HG02759 (cell line): ENCODE measurements around the gene PLSCR1.
A peak's percentile ranks its signal among the peaks of the same experiment; 100 is the strongest.
"Not testable (repeated sequence)": the region's sequence is repeated elsewhere in the genome, so short reads cannot be mapped to it uniquely, and the experiment has no call there.

ENCODE experiments used
- ATAC-seq: cut with Tn5 transposase; IDR thresholded peaks from one replicate; pipeline ENCODE4 v1.9.1; 2021; ENCODE audit warnings: mild to moderate bottlenecking, moderate library complexity; ENCODE audit not compliant: unreplicated experiment

Gene PLSCR1

DNA sequence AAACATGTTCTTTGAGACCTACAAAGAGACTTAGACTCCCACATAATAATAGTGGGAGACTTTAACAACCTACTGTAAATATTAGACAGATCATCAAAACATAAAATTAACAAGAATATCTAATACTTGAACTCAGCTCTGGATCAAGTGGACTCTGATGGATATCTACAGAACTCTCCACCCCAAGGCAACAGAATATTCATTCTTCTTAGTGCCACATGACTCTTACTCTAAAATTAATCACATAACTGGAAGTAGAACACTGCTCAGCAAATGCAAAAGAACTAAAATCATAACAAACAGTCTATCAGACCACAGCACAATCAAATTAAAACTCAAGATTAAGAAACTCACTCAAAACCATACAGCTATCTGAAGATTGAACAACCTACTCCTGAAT is 59.1 kb downstream of the PLSCR1 start:
- no peak for ATAC-seq

DNA sequence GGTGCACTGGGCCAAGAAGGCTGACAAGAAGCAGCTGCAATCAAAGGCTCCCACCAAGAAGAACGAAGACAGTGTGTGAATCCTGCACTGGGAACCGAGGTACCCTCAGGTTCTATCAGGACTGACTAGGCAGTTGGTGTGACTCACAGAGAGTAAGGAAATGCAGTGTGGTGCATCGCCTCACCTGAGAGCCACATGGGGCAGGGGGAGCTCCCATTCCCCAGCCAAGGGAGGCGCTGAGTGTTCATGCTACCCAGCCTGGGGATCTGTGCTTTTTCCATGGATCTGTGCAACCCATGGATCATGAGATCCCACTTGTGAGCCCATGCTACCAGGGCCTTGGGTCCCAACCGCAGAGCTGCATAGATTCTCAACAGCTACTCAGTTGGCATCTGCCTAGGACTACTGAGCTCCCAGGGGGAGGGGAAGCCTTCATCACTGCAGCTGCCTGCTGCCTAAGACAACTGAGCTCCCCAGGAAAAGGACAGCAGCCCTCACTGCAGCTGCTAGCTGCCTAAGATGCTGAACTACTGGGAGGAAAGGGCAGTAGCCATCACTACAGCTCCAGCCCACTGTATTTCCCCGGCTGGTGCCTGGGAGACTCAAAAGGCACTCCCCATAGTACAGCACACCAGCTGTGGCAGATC is 68.2 kb downstream of the PLSCR1 start:
- ATAC-seq, result no peak

DNA sequence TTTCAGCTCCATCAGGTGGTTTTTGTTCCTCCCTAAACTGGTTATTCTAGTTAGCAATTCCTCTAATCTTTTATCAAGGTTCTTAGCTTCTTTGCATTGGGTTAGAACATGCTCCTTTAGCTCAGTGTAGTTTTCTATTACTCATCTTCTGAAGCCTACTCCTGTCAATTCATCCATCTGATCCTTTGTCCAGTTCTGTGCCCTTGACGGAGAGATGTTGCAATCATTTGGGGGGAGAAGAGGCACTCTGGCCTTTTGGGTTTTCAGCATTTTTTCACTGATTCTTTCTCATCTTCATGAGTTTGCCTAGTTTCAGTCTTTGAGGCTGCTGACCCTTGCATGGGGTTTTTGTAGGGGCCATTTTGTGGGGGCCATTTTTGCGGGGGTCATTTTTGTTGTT is 69.4 kb downstream of the PLSCR1 start:
- not testable (repeated sequence) for ATAC-seq

DNA sequence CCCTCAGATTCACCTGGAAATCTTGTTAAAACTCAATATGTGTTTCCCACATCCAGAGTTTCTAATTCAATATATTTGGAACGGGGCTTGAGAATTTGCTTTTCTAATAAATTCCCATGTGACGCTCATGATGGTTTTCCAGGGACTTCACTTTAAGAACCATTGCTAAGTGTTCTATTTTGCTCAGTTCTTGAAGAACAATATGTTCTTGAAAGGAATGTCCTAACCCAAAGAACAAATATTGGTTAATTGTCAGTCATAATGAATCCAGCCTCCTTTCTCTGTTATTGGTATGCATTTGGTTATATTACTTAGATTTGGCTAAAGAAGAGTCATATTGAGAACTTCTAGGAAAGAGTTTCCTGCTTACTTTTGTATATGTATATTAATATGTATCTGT is 70.7 kb downstream of the PLSCR1 start:
- no peak for ATAC-seq

DNA sequence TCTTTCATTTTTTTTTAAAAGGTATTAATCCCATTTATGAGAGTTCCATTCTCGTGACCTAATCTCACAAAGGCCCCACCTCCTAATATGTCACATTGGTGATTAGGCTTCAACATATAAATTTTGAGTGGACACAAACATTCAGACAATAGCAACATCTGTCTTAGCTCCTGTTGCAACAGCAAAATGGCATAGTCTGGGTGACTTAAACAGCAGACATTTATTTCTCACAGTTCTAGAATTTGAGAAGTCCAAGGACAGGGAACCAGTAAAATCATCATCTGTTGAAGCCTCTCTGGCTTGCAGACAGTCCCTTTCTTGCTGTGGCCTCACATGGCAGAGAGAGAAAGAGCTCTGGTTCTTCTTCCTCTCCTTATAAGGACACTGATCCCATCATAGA is 71.8 kb downstream of the PLSCR1 start:
- no peak for ATAC-seq

DNA sequence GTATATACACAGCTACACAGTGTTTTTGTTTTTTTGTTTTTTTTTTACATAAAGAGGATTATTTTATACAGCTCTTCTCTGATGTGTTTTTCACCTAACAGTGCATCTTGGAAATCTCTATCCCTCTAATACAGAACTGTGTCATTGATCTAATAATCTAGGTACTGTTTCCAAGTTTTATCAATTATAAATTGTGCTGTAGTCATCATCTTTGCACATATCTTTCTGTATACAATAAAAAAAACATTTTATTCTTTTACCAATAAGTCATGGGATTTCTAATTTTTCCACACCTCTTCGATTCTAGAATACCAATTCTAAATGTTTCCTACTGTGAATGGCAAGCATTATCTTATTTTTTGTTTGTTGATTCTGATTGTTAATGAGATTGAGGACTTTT is 73.4 kb downstream of the PLSCR1 start:
- no peak for ATAC-seq

DNA sequence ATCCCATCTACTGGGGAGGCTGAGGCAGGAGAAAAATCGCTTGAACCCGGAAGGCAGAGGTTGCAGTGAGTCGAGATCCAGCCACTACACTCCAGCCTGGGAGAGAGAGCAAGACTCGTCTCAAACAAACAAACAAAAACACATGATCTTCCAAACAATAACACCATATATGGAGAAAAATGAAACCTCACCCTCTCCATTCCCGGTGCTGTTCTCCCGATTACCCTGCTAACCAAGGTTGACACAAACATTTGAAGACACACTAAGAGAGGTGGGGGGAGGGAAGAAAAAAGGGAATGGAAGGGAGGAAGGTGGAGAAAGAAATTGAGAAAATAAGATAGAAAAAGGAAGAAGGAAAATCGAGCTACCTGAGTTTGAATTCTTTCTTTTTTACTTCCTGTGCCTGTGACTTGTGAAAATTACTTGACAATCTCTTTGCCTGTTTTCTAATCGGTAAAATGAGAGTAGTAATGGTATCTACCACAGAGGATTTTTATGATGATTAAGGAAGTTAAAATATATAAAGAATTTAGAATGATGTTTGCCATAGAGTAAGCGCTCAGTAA is 73.9 kb downstream of the PLSCR1 start:
- ATAC-seq, result no peak

DNA sequence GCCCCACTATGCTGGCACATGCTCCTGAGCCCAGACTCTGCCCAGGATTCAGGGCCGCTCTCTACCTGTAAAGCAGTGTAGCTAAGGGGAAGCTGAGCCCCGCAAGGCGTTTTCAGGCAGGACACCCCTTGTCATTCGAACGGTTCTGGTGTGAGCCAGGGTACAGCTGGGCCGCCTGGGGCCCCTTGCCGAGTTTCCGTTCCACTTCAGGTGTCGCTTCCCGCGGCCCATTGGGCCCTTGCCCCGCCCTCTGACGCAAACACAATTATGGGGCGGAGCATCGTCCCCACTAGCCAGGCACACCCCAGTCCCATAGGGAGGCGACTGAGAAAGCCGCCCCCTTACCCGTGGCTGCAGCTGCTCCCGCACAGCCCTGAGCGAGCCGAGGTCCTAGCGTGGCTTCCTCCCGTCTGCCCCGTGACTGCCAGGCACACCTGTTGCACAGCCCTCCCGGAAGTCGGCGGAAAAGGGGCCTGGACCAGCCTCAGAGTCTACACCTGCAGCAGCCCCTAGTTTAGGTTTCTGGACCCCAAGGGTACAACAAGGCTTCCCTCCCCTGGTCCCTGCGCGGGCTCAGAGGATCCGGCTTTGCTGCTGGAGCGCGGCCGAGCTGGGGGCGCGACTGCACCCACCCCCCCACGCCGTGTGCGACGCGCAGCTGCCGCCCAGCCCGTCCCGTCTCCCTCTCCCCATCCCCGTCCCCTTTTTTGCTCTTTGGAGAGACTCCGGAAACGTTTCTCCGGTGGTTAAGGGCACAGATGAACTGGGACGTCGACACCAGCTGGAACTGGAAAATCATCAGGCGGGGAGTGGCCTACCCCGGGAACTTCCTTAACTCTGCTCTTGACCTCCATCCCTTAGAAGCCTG is 75.0 kb downstream of the PLSCR1 start, which contains the start of gene PLSCR2:
TSS of gene PLSCR2 (minus strand) at position 412 of the 868 bp plus-strand sequence. CDS start 9,657 bp downstream, outside the sequence.
- peak; percentile 96 for ATAC-seq

DNA sequence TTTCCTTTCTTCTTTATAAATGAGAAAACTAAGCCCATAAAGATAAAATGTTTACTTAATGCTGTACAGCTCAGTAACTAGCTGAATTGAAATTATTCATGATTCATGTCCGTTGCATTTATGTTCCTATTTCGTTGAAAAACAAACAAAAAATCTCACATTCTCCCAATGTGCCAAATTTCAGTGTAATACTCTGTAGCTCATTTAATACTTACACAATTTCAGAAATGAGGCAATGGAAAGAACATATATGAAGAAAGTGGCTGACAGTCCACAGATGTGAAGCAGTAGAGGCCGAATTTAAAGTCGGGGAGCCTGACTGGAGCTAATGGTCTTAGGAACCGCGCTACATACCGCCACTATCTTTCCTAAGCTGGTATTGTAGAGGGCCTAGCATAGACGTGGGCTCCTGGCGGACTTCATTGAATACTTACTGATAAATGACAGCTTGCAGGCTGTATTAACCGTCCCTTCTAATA is 75.7 kb downstream of the PLSCR1 start:
- ATAC-seq, result no peak

DNA sequence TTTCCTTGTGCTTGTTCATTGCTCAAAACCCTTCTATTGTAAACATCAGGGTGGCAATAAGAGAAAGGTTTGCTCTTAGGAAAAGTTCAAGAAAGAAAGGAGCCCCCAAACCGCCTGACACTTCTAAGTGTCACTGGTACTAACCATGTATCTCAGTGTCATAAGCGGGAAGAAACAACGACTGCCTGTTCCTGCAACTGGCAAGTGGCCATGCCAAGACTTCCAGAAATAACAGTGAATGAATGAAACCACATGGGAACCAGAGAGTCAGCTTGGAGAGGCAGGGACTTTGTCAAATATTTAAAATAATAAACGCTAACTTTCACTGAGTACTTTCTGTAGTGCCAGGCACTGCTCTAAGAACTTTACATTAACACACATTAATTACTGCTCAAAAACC is 76.2 kb downstream of the PLSCR1 start:
- no peak for ATAC-seq

DNA sequence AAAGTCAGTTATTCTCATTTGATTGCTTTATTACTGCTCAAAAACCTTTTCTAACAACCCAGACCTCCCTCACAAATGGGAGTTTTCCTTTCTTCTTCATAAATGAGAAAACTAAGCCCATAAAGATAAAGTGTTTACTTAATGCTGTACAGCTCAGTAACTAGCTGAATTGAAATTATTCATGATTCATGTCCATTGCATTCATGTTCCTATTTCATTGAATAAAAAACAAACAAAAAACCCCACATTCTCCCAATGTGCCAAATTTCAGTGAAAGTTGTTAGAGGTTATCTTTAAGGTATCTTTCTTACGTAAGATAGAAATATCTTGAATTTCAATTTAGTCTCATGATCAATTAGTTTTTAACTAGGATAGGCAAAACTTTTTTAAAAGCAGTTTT is 77.8 kb downstream of the PLSCR1 start:
- no peak for ATAC-seq

DNA sequence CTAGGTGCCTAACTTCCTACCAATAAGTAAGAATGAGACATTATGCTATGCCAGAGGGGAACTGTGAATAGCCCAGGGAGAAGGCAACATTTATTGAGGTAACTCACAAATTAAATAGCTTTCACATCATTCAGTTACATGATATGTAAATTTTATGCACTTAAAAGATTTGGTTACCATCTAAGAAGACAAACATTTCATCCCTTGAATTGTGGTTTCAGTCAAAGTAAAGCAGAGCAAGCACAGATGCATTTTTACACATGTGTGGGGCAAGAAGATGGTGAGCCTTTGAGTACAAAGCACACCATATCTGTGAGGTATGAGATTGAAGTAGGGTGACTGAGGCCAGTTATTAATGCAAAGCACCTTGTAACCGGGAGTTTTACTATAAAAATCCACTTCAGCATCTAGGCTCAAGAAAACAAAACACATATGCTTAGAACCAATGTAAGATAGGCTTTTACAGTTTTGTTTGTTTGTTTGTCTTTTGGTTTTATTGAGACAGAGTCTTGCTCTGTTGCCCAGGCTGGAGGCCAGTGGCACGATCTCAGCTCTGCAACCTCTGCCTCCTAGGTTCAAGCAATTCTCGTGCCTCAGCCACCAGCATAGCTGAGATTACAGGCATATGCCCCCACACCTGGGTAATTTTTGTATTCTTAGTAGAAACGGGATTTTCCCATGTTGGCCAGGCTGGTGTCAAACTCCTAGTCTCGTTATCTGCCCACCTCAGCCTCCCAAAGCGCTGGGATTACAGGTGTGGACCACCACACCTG is 78.5 kb downstream of the PLSCR1 start:
- no peak for ATAC-seq
